HG03565 (cell line): ENCODE results near the gene ANTXR1.

Experiments
- ATAC-seq: cut with Tn5 transposase; IDR thresholded peaks from one replicate; pipeline ENCODE4 v1.9.1; 2021; ENCODE audit warnings: mild to moderate bottlenecking, moderate library complexity; ENCODE audit not compliant: unreplicated experiment

ANTXR1 gene

DNA sequence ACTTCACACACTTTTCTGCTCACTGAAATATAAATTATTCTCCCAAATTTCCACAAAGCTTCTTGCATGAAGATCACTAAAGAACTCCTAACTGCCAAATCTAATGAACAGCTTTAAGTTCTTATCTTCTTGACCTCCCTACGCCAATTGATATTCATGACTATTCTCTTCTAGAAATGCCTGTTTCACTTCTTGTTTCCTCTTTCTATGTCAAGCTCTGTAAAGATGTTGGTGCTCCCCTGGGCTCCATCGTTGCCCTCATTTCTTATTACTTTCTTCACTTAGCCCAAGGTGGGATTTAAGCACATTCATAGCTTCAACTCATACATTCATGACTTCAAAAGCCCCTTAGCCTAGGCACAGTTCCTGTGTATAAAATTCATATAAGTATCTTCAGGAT is 9.2 kb upstream of the ANTXR1 start:
- ATAC-seq: no peak

DNA sequence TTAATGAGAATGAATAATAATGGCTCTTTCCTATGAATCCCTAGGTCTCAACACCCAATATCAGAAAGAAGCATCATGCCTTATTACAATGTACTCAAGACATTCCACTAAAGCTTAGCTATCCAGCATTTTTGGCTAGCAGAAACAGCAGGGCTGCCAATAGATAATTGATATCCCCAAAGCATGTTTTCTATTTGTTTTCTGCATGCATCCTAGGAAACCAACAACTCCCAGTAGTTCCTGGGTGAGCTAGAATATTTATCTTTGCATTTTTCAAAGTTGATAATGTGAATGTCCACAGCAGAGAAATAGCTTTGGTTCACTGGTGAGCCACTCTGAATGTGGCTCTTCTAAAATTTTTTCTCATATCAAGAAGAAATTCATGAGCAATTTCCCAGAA is 5.8 kb upstream of the ANTXR1 start:
- ATAC-seq: no peak

DNA sequence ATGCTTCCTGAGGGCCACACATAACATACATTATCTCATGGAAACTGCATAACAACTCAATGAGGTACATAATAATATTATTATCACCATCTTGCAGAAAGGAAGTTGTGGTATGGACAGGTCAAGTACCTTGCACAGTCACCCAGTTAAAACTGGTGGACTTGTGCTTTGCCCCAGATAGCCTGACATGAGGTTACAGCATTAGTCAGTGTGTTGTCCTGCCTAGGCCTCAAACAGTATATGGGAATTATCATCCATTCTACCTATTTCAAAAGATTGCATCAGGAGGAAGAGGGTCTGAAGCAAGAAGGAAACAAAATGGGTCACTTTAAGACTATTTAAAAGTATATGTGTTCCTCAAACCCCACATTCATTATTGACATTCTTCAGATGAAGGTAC is 5.4 kb upstream of the ANTXR1 start:
- no peak for ATAC-seq

- ATAC-seq: no peak
Observed at GRCh38 chr2:69010437-69011194, 2.4 kb upstream of the ANTXR1 start.

- no peak for ATAC-seq
Observed at GRCh38 chr2:69011611-69012157, 1.3 kb upstream of the ANTXR1 start.

DNA sequence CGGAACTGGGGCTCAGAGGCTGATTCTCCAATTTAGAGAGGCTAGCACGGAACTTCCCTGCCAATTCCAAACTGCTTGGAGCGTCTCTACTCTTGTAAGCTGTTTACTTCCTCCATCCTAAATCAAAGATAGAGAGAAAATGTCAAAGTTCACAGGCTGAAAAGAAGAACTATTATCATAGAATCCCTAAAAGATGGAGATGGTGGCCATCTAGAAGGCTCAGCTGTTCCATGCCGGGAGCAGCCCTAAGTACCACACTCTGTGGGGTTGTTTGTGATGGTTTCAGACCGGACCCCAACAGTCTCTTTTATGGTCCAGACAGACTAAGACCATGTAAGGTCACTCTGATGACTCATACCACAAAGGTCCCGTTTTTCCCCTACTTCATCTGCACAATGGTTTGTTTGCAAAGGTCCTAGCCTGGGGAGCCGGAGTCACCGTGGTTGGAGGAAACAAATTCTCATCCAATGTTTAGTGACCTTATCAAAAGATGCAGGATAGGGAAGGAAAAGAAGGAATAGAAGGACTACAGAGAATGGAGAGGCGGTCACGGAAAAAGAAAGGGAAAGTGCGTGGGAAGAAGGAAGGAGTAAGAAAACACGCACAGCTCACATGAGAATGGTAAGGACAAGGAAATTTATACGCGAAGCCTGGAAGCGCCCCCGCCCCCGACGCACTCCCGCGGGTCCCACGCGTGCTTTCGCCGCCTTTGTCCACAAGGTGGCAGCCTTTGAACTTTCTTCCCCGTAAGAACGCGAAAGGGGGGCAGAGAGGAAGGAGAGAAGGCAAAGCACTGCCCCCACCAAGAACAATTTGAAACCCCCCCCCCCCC is 453 bp upstream of the ANTXR1 start:
- no peak for ATAC-seq

- no peak for ATAC-seq
Observed at GRCh38 chr2:69013840-69014821, 1.2 kb downstream of the ANTXR1 start.

- ATAC-seq: no peak
Observed at GRCh38 chr2:69017080-69017479, 4.1 kb downstream of the ANTXR1 start.

- no peak for ATAC-seq
Observed at GRCh38 chr2:69017835-69018234, 4.9 kb downstream of the ANTXR1 start.

DNA sequence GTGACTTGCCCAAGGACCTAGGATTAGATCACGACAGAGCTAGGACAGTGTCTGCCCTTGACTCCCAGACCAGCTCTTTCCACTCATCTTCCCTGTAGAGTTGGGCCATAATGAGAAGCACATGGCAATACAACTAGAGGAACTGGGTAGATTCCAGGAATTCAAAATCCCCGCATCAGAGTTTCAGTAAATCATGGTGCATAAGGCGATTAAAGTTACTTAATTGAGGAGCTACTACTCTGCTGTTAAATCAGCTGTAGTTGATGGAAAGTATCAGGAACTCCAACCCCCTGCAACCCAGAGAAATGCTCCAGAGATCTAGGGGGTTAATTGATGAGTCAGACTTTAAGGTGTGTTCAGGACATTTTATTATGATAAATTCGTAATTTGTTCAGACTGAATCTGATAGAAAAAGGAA is 5.7 kb downstream of the ANTXR1 start:
- ATAC-seq: no peak

- ATAC-seq: no peak
Observed at GRCh38 chr2:69020496-69021426, 7.8 kb downstream of the ANTXR1 start.

GRCh38 chr2:69021727-69022126 is 8.7 kb downstream of the ANTXR1 start:
- ATAC-seq: no peak

DNA sequence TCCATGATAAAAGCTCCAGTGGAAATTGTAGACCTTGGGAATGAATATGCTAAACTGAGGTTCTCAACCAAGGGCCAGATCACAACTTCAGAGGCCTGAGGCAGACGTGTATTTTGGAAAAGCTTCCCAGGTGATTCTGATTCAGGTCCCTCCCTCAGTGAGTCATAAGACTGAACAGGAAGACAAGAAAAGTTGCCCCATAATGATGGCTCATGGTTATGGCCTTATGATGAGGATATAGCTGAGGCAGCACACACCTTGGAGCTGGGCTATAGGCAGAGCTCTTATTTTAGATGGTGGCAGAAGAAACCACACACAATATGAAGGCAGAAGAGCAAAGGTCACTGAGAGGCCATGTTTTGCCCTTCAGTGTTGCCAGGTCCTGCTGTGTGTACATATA is 9.6 kb downstream of the ANTXR1 start:
- ATAC-seq: no peak

DNA sequence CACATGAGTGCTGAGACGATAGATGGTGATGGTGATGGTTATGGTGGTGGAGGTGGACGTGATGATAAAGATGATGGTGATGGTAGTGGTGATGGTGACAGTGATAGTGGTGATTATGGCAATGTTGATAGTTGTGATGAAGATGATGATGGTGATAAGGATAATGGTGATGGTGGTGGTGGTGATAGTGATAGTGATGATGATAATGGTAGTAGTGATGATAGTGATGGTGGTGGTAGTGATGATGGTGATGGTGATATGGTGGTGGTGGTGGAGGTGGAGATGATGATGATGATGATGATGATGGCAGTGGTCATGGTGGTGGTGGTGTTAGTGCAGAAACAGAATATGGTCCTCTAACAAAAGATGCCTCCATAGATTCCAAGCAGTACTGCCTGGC is 10.3 kb downstream of the ANTXR1 start:
- no peak for ATAC-seq

- peak; percentile 49 for ATAC-seq
Observed at GRCh38 chr2:69026026-69026425, 13.0 kb downstream of the ANTXR1 start.

DNA sequence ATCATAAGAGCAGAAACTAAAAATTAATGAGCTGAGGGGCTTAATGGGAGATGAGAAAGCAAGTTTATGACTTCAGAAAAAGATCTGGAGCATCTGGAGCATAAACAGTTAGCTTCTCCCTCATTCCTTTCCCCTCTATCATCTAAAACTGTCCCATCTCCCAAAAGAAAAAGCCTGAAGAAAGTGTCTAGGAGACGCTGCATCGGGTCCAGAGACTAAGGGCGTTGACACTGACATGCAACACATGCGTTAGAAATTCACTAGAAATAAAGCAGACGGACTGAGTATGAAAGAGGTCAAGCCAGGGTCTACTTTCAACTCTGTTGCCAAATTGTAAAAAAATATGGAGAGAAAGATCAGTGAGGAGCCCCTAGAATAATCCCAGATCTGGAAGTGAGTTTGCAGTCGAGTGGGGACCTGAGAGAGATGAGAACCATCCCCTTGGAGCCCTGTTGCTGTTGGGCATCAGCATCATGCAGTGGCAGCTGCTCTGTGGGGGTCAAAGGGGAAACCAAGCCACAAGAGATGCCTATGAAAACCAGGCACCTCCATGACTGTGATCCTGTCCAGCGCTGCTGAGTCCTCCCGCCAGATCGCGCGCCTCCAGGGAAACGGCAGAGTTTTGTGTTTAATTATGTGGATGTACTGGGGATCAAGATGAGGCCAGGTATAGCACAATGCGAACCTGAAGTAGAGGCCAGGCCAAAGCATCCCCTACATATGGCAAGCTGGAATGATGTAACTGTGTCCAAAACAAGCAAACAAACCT is 13.9 kb downstream of the ANTXR1 start:
- no peak for ATAC-seq

DNA sequence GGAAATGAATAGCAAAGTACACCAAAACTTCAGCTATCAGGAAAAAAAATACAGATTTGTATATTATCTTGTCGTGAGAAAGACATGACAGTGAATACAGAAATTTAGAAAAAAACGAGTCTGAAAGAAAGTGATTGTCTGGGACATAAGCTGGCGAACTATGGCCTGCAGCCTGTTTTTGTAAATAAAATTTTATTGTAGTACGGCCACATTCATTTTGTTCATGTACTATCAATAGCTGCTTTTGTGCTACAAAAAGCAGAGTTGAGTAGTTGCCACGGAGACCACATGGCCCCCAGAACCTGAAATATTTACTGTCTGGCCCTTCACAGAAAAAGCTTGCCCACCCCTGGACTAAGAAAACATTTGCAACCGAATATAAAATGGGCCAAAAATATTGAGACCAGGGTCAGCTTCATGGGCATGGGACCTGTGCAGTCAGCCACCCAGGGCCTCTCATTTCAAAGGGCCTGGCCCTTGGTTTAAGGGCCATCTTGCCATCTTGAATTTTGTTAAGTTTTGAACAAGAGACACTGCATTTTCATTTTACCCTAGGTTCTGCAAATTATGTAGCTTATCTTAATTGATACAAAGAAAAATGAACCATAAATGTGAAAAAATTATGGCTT is 17.9 kb downstream of the ANTXR1 start:
- ATAC-seq: no peak

DNA sequence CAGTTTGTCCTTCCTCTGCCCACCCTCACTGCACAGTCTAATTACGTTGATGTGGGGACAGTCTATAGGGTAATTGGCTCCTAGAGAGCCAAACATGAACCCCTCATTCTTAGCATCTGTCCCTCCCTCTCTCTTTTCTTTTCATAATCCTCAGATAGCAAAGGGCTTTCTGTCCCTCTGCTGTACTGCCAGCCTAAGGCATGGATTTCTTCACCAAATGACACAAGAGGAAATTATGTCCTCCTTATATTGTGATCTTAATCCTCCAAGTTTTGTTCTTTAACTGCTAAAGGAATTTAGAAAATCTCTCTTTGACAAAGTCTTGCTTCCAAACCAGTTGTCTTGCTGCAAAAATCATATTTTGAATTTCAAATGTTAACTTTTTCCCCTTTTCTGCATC is 18.5 kb downstream of the ANTXR1 start:
- ATAC-seq: no peak

DNA sequence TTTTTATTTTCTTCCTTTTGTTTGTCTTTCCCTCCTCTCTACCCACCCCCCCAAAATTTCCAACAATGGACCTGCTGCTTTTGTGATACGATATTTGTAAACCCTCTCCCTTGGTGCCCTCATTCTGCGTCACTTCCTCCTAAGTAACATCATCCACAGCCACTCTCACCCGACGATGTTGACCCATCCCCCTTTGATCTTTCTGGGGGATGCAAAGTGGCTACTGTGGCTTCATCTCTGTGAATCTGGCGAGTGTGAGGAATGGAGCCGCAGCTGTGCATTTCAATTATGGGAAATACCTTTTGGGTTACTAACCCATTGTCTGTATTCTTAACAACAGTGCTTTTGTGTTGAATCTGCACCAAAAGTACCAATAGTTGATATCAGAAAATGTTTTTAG is 19.4 kb downstream of the ANTXR1 start:
- no peak for ATAC-seq
